Epithelial cell of prostate (primary cell): Measurements from ENCODE around the gene PLCB4.
"Not testable (repeated sequence)": the region's sequence is repeated elsewhere in the genome, so short reads cannot be mapped to it uniquely, and the experiment has no call there.

Experiments
- DNase-seq: peaks from one replicate; pipeline ENCODE4 v3.0.0-alpha.2; 2011; ENCODE audit warnings: low read depth, low spot score
- H3K27ac ChIP-seq: fragments of 450-650 bp; 2 replicates; pipeline ENCODE4 v1.5.1; 2017; ENCODE audit warnings: mild to moderate bottlenecking

The PLCB4 gene

GRCh38 chr20:9068841-9069663 is at the start of gene PLCB4:
PLCB4 (plus strand) TSS chr20:9069087; CDS start chr20:9307815, 238,728 bp downstream.
- no peak for DNase-seq

GRCh38 chr20:9019833-9020232 is 49.1 kb upstream of the PLCB4 start:
- H3K27ac ChIP-seq = no peak overlapping the region
- no peak for DNase-seq

More at GRCh38 chr20:9068841-9069663, at the start of gene PLCB4:
- peak within 1 kb of the TSS; percentile 20 for H3K27ac ChIP-seq

GRCh38 chr20:9021216-9021615 is 47.7 kb upstream of the PLCB4 start:
- DNase-seq = no peak
- no peak overlapping the region for H3K27ac ChIP-seq

GRCh38 chr20:9021699-9022098 is 47.2 kb upstream of the PLCB4 start:
- DNase-seq = no peak
- H3K27ac ChIP-seq = no peak overlapping the region

GRCh38 chr20:9022376-9022775 is 46.5 kb upstream of the PLCB4 start:
- DNase-seq = no peak
- H3K27ac ChIP-seq = no peak overlapping the region

GRCh38 chr20:9024606-9025005 is 44.3 kb upstream of the PLCB4 start:
- H3K27ac ChIP-seq = no peak overlapping the region
- DNase-seq = no peak

- DNase-seq = no peak
- H3K27ac ChIP-seq = no peak overlapping the region
Observed at GRCh38 chr20:9025011-9025410, 43.9 kb upstream of the PLCB4 start.

GRCh38 chr20:9025643-9026042 is 43.2 kb upstream of the PLCB4 start:
- no peak overlapping the region for H3K27ac ChIP-seq
- no peak for DNase-seq

- DNase-seq = no peak
- H3K27ac ChIP-seq = no peak overlapping the region
Observed at GRCh38 chr20:9027626-9028025, 41.3 kb upstream of the PLCB4 start.

- H3K27ac ChIP-seq = no peak overlapping the region
- no peak for DNase-seq
Observed at GRCh38 chr20:9028419-9028818, 40.5 kb upstream of the PLCB4 start.

- DNase-seq = no peak
- H3K27ac ChIP-seq = no peak overlapping the region
Observed at GRCh38 chr20:9031991-9032390, 36.9 kb upstream of the PLCB4 start.

GRCh38 chr20:9032758-9033157 is 36.1 kb upstream of the PLCB4 start:
- DNase-seq = no peak
- H3K27ac ChIP-seq = no peak overlapping the region

GRCh38 chr20:9035126-9035525 is 33.8 kb upstream of the PLCB4 start:
- no peak overlapping the region for H3K27ac ChIP-seq
- no peak for DNase-seq

GRCh38 chr20:9036593-9036992 is 32.3 kb upstream of the PLCB4 start:
- no peak for DNase-seq
- H3K27ac ChIP-seq = peak overlapping the region; percentile 6

GRCh38 chr20:9038791-9039535 is 29.9 kb upstream of the PLCB4 start:
- DNase-seq = no peak
- no peak overlapping the region for H3K27ac ChIP-seq

- H3K27ac ChIP-seq = no peak overlapping the region
Observed at GRCh38 chr20:9040863-9041524, 27.9 kb upstream of the PLCB4 start.

GRCh38 chr20:9043364-9043763 is 25.5 kb upstream of the PLCB4 start:
- H3K27ac ChIP-seq = peak overlapping the region; percentile 2
- no peak for DNase-seq

More at GRCh38 chr20:9040863-9041524, 27.9 kb upstream of the PLCB4 start:
- no peak for DNase-seq

GRCh38 chr20:9047928-9048327 is 21.0 kb upstream of the PLCB4 start:
- not testable (repeated sequence) for DNase-seq, H3K27ac ChIP-seq

- H3K27ac ChIP-seq = peak overlapping the region; percentile 31
- peak; percentile 91 for DNase-seq
Observed at GRCh38 chr20:9051508-9051907, 17.4 kb upstream of the PLCB4 start.

- DNase-seq = no peak
- H3K27ac ChIP-seq = peak overlapping the region; percentile 31
Observed at GRCh38 chr20:9052136-9052535, 16.8 kb upstream of the PLCB4 start.

GRCh38 chr20:9053108-9053507 is 15.8 kb upstream of the PLCB4 start:
- no peak for DNase-seq

More at GRCh38 chr20:9053108-9053507, 15.8 kb upstream of the PLCB4 start:
- no peak overlapping the region for H3K27ac ChIP-seq
